ENCODE results near the gene GDF10.

GRCh38 chr10:47335906-47336305, 35.9 kb downstream of the GDF10 start:
- TF ChIP-seq CTCF (IDR thresholded peaks at IDR 0.05) (no peak), POLR2A (IDR thresholded peaks at IDR 0.05) (no peak)
